Testis (tissue), 2 donors: ENCODE data around the gene RPS21.

Experiments
- POLR2A ChIP-seq: fragments of 450-650 bp; IDR thresholded peaks from one replicate; pipeline ENCODE4 v1.6.1; 2017; ENCODE audit warnings: antibody characterized with exemption, mild to moderate bottlenecking, moderate library complexity
- TF ChIP-seq, protein P1 (sequence below), 3 experiments: fragments of 450-650 bp in 2 of 3; fragments of 200-600 bp in 1 of 3; sonication (generic) in 1 of 3; IDR thresholded peaks; one replicate each; pipeline ENCODE4 v1.5.1; 2016 to 2019; ENCODE audit warnings: antibody characterized with exemption in 3 of 3, mild to moderate bottlenecking in 2 of 3, moderate library complexity in 1 of 3

DNA sequence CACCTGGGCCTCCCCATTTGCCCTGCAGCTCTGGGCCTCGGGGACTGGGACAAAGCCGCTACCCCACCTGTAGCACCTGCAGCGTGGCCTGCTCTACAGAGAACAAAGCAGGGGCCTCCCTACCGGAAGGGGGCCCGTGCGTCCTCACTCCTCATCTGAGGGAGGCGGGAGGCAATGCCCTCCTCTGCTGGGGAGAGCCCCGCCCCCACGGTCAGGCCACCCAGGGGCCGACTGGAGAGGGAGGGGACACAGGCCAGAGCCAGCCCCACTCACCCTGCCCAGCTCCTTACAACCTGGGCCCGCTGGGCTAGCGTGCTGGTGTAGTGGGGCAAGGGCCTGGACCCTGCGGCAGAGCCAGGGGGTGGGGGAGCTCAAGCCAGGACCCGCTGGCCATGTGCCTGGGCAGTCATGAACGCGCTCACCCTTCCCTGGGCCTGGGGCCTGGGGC lies 27.8 kb upstream of the RPS21 start:
- TF ChIP-seq, protein P1, sequence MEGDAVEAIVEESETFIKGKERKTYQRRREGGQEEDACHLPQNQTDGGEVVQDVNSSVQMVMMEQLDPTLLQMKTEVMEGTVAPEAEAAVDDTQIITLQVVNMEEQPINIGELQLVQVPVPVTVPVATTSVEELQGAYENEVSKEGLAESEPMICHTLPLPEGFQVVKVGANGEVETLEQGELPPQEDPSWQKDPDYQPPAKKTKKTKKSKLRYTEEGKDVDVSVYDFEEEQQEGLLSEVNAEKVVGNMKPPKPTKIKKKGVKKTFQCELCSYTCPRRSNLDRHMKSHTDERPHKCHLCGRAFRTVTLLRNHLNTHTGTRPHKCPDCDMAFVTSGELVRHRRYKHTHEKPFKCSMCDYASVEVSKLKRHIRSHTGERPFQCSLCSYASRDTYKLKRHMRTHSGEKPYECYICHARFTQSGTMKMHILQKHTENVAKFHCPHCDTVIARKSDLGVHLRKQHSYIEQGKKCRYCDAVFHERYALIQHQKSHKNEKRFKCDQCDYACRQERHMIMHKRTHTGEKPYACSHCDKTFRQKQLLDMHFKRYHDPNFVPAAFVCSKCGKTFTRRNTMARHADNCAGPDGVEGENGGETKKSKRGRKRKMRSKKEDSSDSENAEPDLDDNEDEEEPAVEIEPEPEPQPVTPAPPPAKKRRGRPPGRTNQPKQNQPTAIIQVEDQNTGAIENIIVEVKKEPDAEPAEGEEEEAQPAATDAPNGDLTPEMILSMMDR (IDR thresholded peaks at IDR 0.05) = no peak
- TF ChIP-seq POLR2A = no peak
